Measurements from ENCODE around the gene GSTCD.
"Not testable (repeated sequence)": the region's sequence is repeated elsewhere in the genome, so short reads cannot be mapped to it uniquely, and the experiment has no call there.

Gene GSTCD

DNA sequence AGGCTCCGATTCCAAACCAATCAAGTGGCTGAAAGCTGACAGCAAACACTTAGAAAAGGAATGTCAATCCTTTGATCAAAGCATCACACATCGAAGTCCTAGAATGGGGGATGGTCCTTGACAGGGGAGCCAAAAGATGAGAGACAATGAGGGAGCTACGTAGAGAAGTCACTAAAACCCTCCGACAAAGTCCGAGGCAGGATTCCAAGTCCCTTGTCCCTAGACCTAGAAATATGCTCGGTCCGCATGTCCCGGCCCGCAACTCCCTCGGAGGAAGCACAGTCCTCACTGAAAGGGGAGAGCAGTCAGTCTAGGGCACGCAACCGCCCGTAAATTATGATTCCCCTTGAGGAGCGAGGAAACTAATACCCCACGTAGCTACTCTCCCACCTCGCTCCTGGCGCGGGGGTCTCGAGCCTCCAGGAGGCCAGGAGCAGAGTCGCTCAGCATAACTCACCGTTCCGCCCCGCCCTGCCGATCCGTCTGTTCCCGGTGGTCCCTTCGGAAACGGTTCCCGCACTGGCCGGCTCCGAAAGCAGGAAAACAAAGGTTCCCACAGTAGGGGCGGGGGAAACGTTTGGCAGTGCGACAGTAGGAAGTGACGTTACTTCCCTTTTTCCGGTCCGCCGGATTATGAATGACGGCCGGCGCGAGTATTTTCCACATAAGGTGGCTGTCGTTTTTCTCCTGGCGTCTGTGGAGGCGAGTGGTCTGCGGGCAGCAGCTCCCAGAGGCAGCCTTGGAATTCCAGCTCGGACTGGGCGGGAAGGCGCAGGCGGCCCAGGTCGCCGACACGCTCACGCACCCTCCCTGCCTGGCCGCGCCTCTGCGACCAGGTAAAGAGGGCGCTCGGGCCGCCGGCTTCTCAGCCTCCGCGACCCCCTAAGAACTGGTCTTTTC lies at the start of gene GSTCD, which contains the start of gene INTS12:
TSS of gene GSTCD (plus strand) at position 604 of the 900 bp plus-strand sequence. CDS start 8,830 bp downstream, outside the sequence.
TSS of gene INTS12 (minus strand) at position 509 of the 900 bp plus-strand sequence. CDS start 8,684 bp downstream, outside the sequence.
- peak; percentile 60 to 81 (median 72) for DNase-seq

DNA sequence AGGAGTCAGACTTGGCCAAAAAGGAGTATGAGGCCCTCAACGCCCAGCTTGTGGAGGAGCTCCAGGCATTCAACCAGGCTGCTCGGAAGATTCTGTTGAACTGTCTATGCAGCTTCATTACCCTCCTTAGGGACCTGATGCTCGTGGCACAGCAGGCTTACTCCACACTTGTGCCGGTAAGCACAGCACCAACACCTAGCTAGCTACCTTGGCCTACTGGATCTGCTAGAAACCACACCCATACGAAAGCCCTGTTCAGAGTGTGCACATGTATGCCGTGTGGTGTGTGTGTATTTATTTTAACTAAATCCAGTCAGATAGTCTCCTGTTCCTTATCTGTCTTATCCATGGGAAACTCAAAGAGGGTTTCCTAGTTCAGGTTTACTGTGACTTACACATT lies 49.4 kb upstream of the GSTCD start:
- DNase-seq = no peak

GRCh38 chr4:105661028-105661427 lies 47.6 kb upstream of the GSTCD start:
- no peak for DNase-seq

- no peak for DNase-seq
Observed at GRCh38 chr4:105662935-105663675, 45.5 kb upstream of the GSTCD start.

DNA sequence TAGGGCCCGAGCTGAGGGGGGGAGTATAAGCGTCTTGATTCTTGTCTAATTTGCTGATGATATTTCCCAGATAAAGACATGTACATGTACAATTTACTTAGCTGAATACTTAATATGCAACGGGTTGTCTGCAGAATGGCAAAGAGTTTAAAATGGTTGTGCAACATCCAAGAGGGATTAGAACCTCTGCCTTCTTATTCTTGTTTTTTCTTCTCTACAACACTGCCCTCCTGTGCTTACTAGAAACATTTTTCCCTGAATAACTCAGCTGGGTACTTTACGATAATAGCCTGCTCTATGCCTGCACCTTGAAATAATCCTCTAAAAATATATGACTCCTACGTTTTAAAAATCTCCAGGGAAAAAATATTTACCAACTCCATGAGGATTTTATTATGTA lies 41.9 kb upstream of the GSTCD start:
- DNase-seq = no peak

DNA sequence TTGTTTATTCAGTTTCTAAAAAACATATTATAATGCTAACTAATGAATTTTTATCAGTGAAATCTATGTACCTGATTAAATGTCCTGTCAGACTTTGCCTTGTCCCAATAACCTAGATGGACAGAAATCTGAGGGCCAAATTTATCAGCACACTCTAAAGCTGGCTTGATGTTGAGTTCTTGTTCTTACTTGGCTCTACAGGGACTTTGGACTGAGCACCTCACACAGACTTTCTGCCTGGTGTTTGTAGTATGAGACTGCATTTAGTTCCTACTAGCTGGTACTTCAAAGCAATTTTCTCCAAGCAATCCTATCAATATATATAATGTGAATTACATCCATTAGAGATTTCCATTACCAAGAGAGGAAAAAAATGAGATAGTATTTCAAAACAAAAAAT lies 37.9 kb upstream of the GSTCD start:
- DNase-seq = no peak

DNA sequence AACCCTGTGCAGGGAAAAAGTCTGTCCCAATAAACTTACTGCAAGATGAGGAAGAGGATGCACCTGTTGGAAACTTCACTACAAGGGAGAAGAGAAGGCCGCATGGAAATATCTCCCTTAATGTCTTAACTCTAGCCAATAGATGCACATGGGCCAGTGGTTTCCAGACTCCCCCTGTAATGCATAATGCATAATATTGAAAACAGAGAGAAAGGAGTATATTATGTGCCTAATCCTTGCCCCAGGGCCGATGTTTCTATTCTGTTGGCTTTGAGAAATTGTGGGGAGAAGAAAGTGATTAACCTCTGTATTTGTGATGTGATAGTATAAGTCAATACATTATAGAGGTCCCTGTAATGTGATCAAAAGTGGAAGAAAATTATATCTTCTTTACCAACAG lies 37.3 kb upstream of the GSTCD start:
- no peak for DNase-seq

- no peak for DNase-seq
Observed at GRCh38 chr4:105674011-105674410, 34.6 kb upstream of the GSTCD start.

- DNase-seq = no peak
Observed at GRCh38 chr4:105677709-105678108, 30.9 kb upstream of the GSTCD start.

- no peak for DNase-seq
Observed at GRCh38 chr4:105679186-105679585, 29.4 kb upstream of the GSTCD start.

GRCh38 chr4:105683038-105683437 lies 25.5 kb upstream of the GSTCD start:
- DNase-seq = no peak

DNA sequence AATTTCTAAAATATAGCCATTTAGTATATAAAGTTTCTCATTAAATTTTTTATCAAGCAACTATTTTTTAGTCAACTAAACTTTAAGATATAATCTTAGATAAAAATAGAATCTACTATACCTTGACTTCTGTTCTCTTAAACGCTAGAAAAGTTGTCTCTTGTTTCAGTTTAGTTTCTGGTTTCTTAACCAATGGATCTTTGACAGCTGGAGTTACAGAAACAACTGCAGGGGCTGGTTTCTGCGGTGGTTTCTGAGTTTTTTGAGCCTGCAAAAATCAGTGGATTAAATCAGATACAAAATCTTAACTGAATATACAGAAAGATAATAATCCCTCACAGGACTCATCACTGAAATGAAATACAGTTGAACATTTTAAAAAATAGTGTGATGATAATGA lies 22.0 kb upstream of the GSTCD start:
- DNase-seq = no peak

DNA sequence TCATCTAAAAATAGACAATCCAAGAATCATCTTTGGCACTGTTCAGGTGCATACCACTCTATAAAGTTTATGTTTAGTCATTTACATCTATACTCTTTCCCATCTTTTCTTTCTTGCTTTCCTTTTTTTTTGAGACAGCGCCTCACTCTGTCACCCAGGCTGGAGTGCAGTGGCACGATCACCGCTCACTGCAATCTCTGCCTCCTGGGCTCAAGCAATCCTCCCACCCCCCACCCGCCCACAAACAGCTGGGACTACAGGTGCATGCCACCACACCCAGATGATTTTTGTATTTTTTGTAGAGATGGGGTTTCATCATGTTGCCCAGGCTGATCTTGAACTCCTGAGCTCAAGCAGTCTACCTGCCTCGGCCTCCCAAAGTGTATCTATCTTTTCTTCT lies 13.8 kb upstream of the GSTCD start:
- DNase-seq = not testable (repeated sequence)

- not testable (repeated sequence) for DNase-seq
Observed at GRCh38 chr4:105695832-105696231, 12.8 kb upstream of the GSTCD start.

- no peak for DNase-seq
Observed at GRCh38 chr4:105698607-105699006, 10.0 kb upstream of the GSTCD start.

GRCh38 chr4:105707782-105708180 lies 803 bp upstream of the GSTCD start:
- DNase-seq = no peak

DNA sequence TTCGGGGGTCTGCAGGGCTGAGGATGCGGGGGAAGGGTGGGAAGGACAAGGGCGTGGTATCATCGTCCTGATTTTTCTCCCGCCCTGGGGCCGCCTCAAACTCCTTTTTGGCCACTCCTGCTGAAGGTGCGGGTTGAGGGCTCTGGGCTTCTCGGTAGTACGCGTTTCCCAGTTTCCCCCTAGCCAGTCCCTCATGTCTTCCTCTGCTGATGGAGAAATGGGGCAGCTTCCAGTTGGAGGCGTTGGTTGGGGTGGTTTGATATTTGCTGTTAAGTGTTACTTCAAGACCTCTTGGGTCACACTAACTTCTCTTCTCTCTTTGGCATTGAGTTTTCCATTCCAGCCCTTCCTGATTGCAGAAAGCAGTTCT lies 482 bp downstream of the GSTCD start:
- no peak for DNase-seq

DNA sequence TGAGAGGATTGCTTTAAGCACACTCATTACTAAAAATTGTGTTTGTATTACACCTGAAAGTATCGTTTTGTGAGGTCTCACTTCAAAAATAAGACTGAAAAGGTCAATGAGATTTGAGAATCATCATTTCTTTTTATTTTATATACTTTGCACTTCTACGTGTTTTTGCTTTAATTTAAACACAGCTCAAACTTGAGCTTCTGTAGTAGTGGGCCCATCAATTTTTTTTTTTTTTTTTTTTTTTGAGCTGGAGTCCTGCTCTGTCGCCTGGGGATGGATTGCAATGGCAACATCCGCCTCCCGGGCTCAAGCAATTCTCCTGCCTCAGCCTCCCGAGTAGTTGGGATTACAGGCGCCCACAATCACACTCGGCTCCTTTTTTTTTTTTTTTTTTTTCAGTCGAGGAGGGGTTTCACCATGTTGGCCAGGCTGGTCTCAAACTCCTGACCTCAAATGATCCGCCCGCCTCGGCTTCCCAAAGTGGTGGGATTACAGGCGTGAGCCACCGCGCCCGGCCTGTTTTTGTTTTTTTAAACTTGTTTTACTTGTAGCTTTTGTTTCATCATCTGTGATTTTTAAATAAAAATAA lies 1.5 kb downstream of the GSTCD start:
- no peak for DNase-seq

DNA sequence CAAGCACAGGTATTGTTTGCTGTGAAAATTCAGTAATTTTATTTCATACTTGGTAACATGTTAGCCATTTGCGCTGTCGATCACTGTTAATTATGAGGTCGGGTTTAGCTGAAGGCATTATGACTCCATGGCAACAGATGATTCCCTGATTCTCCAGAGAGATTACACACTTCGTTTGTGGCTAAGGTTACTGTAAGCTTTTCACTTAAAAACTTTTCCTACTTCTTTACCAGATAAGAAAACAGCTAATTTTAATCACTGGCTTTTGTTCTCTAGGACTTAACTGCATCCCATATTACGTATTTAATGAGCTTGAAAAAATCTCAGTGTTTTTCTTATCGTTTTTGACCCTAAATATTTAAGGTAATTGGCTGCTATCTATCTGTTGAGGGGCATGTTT lies 2.1 kb downstream of the GSTCD start:
- DNase-seq = no peak

GRCh38 chr4:105712766-105713165 lies 4.2 kb downstream of the GSTCD start:
- DNase-seq = no peak

DNA sequence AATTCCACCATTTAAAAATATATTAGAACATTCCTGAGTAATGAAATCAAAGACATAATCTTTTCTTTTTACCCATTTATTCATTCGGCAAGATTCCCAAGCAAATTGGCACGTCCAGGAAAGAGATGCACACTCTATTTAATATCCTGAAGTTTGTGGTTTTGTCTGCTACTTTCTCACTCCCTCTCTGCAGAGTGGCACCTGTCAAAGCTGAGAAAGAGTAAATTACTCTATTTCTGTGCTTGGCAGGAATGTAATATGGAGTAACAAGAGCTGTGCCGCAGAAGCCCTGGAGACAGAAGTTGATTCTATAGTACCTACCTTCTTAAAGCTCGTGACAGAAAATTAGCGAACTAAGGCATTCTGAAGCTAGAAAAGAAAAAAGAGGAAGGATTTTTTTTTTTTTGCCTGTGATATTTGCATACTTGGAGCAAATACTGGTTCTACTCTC lies 5.5 kb downstream of the GSTCD start:
- DNase-seq = no peak

- no peak for DNase-seq
Observed at GRCh38 chr4:105714932-105715331, 6.3 kb downstream of the GSTCD start.

- no peak for DNase-seq
Observed at GRCh38 chr4:105715692-105716278, 7.2 kb downstream of the GSTCD start.
